ENCODE measurements around the gene GOLGA6L9.
"Not testable (repeated sequence)": the region's sequence is repeated elsewhere in the genome, so short reads cannot be mapped to it uniquely, and the experiment has no call there.

Gene GOLGA6L9

GRCh38 chr15:82410306-82410705 lies 19.3 kb upstream of the GOLGA6L9 start:
- not testable (repeated sequence) for H3K9ac ChIP-seq (ENCODE audit: low read length); H3K9me3 ChIP-seq (ENCODE audit: control insufficient read depth, low read length); H3K27me3 ChIP-seq (ENCODE audit: control insufficient read depth, insufficient read depth, low read length)

GRCh38 chr15:82411595-82411994 lies 18.0 kb upstream of the GOLGA6L9 start:
- H3K9me3 ChIP-seq (ENCODE audit: control insufficient read depth, low read length); H3K4me1 ChIP-seq (ENCODE audit: control insufficient read depth, insufficient read depth, low read length); H3K9ac ChIP-seq (ENCODE audit: low read length); H3K36me3 ChIP-seq (ENCODE audit: control insufficient read depth, insufficient read depth, low read length); H3K27me3 ChIP-seq (ENCODE audit: control insufficient read depth, insufficient read depth, low read length); H3K4me3 ChIP-seq (ENCODE audit: low read length): not testable (repeated sequence)

More at GRCh38 chr15:82410306-82410705, 19.3 kb upstream of the GOLGA6L9 start:
- not testable (repeated sequence) for H3K36me3 ChIP-seq (ENCODE audit: control insufficient read depth, insufficient read depth, low read length); H3K4me3 ChIP-seq (ENCODE audit: low read length); H3K4me1 ChIP-seq (ENCODE audit: control insufficient read depth, insufficient read depth, low read length)

- H3K4me1 ChIP-seq (ENCODE audit: control insufficient read depth, insufficient read depth, low read length); H3K36me3 ChIP-seq (ENCODE audit: control insufficient read depth, insufficient read depth, low read length); H3K9ac ChIP-seq (ENCODE audit: low read length); H3K9me3 ChIP-seq (ENCODE audit: control insufficient read depth, low read length); H3K27me3 ChIP-seq (ENCODE audit: control insufficient read depth, insufficient read depth, low read length); H3K4me3 ChIP-seq (ENCODE audit: low read length): not testable (repeated sequence)
Observed at GRCh38 chr15:82414525-82415191, 15.0 kb upstream of the GOLGA6L9 start.

- H3K27me3 ChIP-seq (ENCODE audit: control insufficient read depth, insufficient read depth, low read length); H3K9me3 ChIP-seq (ENCODE audit: control insufficient read depth, low read length); H3K9ac ChIP-seq (ENCODE audit: low read length): not testable (repeated sequence)
Observed at GRCh38 chr15:82420516-82420915, 9.1 kb upstream of the GOLGA6L9 start.

GRCh38 chr15:82420966-82421365 lies 8.7 kb upstream of the GOLGA6L9 start:
- not testable (repeated sequence) for H3K9ac ChIP-seq (ENCODE audit: low read length); H3K36me3 ChIP-seq (ENCODE audit: control insufficient read depth, insufficient read depth, low read length); H3K27me3 ChIP-seq (ENCODE audit: control insufficient read depth, insufficient read depth, low read length); H3K9me3 ChIP-seq (ENCODE audit: control insufficient read depth, low read length); H3K4me1 ChIP-seq (ENCODE audit: control insufficient read depth, insufficient read depth, low read length); H3K4me3 ChIP-seq (ENCODE audit: low read length)

More at GRCh38 chr15:82420516-82420915, 9.1 kb upstream of the GOLGA6L9 start:
- H3K36me3 ChIP-seq (ENCODE audit: control insufficient read depth, insufficient read depth, low read length); H3K4me3 ChIP-seq (ENCODE audit: low read length); H3K4me1 ChIP-seq (ENCODE audit: control insufficient read depth, insufficient read depth, low read length): not testable (repeated sequence)

GRCh38 chr15:82427117-82427516 lies 2.5 kb upstream of the GOLGA6L9 start:
- not testable (repeated sequence) for H3K9ac ChIP-seq (ENCODE audit: low read length); H3K4me1 ChIP-seq (ENCODE audit: control insufficient read depth, insufficient read depth, low read length); H3K36me3 ChIP-seq (ENCODE audit: control insufficient read depth, insufficient read depth, low read length); H3K4me3 ChIP-seq (ENCODE audit: low read length); H3K9me3 ChIP-seq (ENCODE audit: control insufficient read depth, low read length); H3K27me3 ChIP-seq (ENCODE audit: control insufficient read depth, insufficient read depth, low read length)

- not testable (repeated sequence) for H3K4me3 ChIP-seq (ENCODE audit: low read length); H3K36me3 ChIP-seq (ENCODE audit: control insufficient read depth, insufficient read depth, low read length); H3K9ac ChIP-seq (ENCODE audit: low read length); H3K27me3 ChIP-seq (ENCODE audit: control insufficient read depth, insufficient read depth, low read length); H3K4me1 ChIP-seq (ENCODE audit: control insufficient read depth, insufficient read depth, low read length); H3K9me3 ChIP-seq (ENCODE audit: control insufficient read depth, low read length)
Observed at GRCh38 chr15:82445420-82445819, 15.8 kb downstream of the GOLGA6L9 start.

- not testable (repeated sequence) for H3K27me3 ChIP-seq (ENCODE audit: control insufficient read depth, insufficient read depth, low read length); H3K9me3 ChIP-seq (ENCODE audit: control insufficient read depth, low read length)
Observed at GRCh38 chr15:82457336-82457735, 27.7 kb downstream of the GOLGA6L9 start.

GRCh38 chr15:82465629-82466028 lies 36.0 kb downstream of the GOLGA6L9 start:
- H3K4me1 ChIP-seq (ENCODE audit: control insufficient read depth, insufficient read depth, low read length); H3K9me3 ChIP-seq (ENCODE audit: control insufficient read depth, low read length); H3K36me3 ChIP-seq (ENCODE audit: control insufficient read depth, insufficient read depth, low read length); H3K27me3 ChIP-seq (ENCODE audit: control insufficient read depth, insufficient read depth, low read length); H3K9ac ChIP-seq (ENCODE audit: low read length); H3K4me3 ChIP-seq (ENCODE audit: low read length): not testable (repeated sequence)

More at GRCh38 chr15:82457336-82457735, 27.7 kb downstream of the GOLGA6L9 start:
- not testable (repeated sequence) for H3K9ac ChIP-seq (ENCODE audit: low read length); H3K4me1 ChIP-seq (ENCODE audit: control insufficient read depth, insufficient read depth, low read length); H3K36me3 ChIP-seq (ENCODE audit: control insufficient read depth, insufficient read depth, low read length); H3K4me3 ChIP-seq (ENCODE audit: low read length)

- H3K9ac ChIP-seq (ENCODE audit: low read length); H3K36me3 ChIP-seq (ENCODE audit: control insufficient read depth, insufficient read depth, low read length); H3K27me3 ChIP-seq (ENCODE audit: control insufficient read depth, insufficient read depth, low read length); H3K9me3 ChIP-seq (ENCODE audit: control insufficient read depth, low read length); H3K4me1 ChIP-seq (ENCODE audit: control insufficient read depth, insufficient read depth, low read length); H3K4me3 ChIP-seq (ENCODE audit: low read length): not testable (repeated sequence)
Observed at GRCh38 chr15:82468205-82468604, 38.6 kb downstream of the GOLGA6L9 start.

- not testable (repeated sequence) for H3K4me3 ChIP-seq (ENCODE audit: low read length)
Observed at GRCh38 chr15:82469381-82469780, 39.8 kb downstream of the GOLGA6L9 start.

GRCh38 chr15:82472269-82472982 lies 42.8 kb downstream of the GOLGA6L9 start:
- not testable (repeated sequence) for H3K9me3 ChIP-seq (ENCODE audit: control insufficient read depth, low read length); H3K36me3 ChIP-seq (ENCODE audit: control insufficient read depth, insufficient read depth, low read length); H3K9ac ChIP-seq (ENCODE audit: low read length); H3K4me3 ChIP-seq (ENCODE audit: low read length); H3K27me3 ChIP-seq (ENCODE audit: control insufficient read depth, insufficient read depth, low read length)
- peaks cover 14% of the 10 kb centered on the region for H3K4me1 ChIP-seq (ENCODE audit: control insufficient read depth, insufficient read depth, low read length)

More at GRCh38 chr15:82469381-82469780, 39.8 kb downstream of the GOLGA6L9 start:
- not testable (repeated sequence) for H3K27me3 ChIP-seq (ENCODE audit: control insufficient read depth, insufficient read depth, low read length); H3K36me3 ChIP-seq (ENCODE audit: control insufficient read depth, insufficient read depth, low read length); H3K9ac ChIP-seq (ENCODE audit: low read length); H3K4me1 ChIP-seq (ENCODE audit: control insufficient read depth, insufficient read depth, low read length); H3K9me3 ChIP-seq (ENCODE audit: control insufficient read depth, low read length)

Data from mucosa of stomach (tissue), 1 donor.